Stimulated activated CD8-positive, alpha-beta memory T cell treated with anti-CD3 and anti-CD28 coated beads, Interleukin-4, amount 100 ng/mL, for 1 hour (primary cell): ENCODE results near the gene ANKRD52.
A peak's percentile ranks its signal among the peaks of the same experiment; 100 is the strongest.
"Not testable (repeated sequence)": the region's sequence is repeated elsewhere in the genome, so short reads cannot be mapped to it uniquely, and the experiment has no call there.

Experiments
- DNase-seq, 2 donors: peaks; one replicate each; pipeline ENCODE4 v3.0.0-alpha.2; 2020; ENCODE audit warnings: low read depth in 2 of 2, low spot score in 1 of 2

The ANKRD52 gene

DNA sequence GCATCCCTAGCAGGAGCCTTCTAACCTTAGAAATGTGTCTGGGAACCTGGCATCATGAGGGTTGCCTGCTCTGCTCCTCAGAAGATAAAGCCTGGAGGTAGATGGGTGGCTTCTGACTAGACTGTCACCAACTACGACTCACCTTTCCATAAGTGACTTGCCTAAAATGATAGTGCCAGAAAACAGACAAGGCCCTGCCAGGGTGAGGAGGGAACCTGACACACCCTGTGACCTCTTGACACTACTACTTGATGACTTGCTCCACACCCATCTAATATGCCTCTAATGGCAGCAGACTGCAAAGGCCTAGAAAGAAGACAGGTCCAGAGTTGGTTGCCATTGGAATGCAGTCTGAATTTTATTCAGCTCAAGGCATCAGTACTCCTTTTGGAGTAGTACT, 45.8 kb downstream of the ANKRD52 start:
- no peak for DNase-seq

- no peak for DNase-seq
These were observed 50.2 kb downstream of the ANKRD52 start for GRCh38 chr12:56208006-56208405.

DNA sequence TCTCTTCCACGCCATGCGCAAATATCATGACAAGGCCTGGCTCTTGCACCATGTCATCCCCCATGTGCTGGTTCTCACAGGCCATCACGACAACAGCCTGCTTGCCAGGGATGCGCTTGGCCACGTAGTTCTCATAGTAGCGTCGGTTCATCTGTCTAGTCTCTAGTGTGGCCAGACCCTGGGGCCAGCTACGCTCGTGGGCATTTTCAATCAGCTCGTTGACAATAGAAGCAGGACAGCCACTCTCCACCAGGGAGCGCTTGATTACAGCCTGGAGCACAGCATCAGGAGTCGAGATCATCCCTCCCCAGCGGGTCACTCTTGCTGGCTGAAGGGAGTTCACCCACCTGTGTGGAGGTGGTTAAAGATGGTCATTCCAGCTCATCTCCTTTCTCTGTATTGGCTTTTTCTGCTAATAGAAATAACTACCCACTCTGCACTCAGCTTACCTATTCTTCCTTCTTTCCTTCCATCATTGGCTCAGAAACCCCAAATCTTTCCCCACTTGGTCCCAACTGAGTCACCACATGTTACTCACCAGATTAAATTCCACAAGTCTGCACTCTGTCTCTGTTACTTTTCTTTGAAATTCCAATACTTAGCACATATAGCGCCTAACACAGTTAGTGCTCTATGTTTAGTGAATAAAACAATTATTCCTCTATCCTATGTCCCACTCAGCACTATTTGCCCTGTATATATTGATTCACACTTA, 51.6 kb downstream of the ANKRD52 start:
- DNase-seq = no peak

DNA sequence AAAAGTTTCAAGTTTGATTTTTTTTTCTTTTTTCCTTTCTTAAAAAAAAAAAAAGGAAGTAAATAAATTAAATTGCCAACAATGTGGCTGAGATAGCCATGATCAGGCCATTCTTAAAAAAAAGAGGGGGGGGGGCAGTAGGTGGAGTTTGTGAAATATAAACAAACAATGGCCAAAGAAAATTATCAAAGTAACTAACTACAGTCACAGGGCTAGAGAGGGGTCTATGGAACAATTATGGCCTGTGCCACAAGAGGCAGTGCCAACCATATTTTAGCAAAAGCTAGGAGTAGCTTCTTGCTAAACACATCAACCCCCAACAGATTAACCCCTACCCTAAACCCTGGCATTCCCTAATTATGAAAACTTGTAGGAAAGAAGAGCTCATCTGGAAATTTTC, 52.7 kb downstream of the ANKRD52 start:
- DNase-seq = no peak

DNA sequence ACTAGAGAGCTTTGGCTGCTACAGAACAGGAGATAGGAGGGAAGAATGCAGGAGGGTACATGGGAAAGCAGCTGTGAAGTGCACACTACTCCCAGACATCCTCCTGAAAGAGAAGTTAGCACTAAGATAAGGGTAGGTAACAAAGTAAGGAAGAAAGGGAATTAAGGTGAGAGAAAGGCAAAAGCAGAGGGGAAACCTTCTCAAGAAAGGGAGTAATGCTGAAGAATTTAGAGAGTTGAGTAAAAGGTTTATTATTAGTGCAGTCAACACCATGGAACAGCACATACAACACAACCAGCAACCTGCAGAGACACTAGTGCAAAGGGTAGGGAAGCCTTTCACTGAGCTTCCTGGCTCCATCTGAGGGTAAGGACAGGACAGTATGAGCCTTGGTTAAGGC, 53.9 kb downstream of the ANKRD52 start:
- DNase-seq = no peak

- no peak for DNase-seq
These were observed 55.3 kb downstream of the ANKRD52 start for GRCh38 chr12:56202838-56203237.

GRCh38 chr12:56202366-56202765, 55.8 kb downstream of the ANKRD52 start:
- no peak for DNase-seq

DNA sequence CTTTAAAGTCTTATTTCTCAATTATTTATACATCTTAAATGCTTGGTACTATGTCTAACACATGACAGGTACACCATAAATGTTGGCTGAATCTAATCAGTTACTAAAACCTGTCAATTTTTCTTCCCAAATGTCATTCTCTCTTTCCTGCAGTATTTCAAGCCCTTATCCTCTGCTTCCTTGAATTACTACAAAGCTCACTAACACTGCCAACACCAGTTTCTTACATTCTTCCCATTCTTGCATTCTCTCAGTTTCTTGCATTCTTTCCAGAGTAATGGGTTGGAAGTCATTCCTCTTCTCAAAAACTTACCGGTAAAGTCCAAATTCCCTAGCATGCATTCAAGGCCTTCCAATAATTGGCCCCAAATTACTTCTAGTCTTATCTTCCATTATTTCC, 59.3 kb downstream of the ANKRD52 start:
- no peak for DNase-seq

- DNase-seq = no peak
These were observed 60.1 kb downstream of the ANKRD52 start for GRCh38 chr12:56197921-56198635.

- not testable (repeated sequence) for DNase-seq
These were observed 61.2 kb downstream of the ANKRD52 start for GRCh38 chr12:56196818-56197550.

DNA sequence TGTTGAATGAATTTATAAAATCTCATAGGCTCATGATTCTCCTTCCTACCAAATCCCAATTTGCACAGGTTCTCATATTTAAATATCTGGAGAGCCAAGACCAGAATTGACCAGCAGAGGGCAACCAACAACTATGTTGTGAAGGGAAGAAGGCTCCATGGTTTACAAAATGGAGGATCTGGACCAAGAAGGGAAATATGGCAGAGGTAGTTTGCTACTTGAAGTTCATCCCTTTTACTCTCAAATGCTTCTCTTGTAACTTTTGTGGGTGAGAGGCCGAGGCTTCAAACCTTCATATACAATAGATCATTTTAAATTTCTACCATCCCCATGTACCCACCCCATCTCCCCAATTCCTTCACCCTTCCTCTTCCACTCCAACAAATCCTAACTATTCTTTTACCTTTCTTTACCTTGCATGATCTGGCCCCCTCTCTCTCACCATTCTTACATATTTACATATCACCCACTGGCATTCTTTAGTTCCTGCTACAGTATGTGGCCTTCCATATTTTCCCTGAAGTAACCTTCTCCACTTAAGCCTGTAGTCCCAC, 65.1 kb downstream of the ANKRD52 start:
- peak; percentile 38 to 54 for DNase-seq

DNA sequence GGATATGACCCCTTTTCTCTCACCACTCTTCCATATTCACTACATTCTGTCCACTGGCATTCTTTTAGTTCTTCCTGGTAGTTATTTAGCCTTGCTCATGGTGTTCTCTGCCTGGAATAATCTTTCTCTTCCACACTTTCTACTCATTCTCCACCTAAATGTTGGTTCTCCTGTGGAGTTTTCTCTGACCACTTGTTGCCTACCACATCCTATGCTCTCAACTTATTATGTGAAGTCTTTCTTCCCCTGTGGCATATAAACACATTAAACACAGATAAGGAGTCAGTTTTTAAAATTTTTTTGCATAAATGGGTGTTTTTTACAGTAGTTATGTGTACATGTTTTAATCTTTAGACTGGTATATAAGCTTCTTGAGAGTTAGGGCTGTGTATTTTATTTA, 65.6 kb downstream of the ANKRD52 start:
- no peak for DNase-seq

DNA sequence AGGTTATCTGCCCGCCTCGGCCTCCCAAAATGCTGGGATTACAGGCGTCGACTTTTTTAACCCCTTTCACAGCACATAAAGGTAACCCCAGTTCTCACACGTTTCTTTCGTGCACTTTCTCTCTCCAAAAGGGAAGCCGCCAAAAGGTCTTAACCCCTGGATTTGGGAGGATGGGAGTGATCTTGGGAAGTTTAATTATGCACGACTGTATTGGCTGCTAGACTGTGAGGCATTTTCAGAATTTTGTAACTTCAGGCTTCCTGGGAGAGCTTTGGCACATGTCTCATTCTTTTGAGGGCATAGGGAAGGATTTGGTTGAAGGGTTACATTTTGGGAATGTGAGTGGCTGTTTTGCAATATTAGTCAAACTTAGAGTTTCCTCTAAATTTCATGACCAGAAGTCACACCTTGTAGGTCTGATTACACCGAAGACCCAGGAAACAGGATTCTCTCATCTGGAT, 67.5 kb downstream of the ANKRD52 start:
- DNase-seq = no peak

DNA sequence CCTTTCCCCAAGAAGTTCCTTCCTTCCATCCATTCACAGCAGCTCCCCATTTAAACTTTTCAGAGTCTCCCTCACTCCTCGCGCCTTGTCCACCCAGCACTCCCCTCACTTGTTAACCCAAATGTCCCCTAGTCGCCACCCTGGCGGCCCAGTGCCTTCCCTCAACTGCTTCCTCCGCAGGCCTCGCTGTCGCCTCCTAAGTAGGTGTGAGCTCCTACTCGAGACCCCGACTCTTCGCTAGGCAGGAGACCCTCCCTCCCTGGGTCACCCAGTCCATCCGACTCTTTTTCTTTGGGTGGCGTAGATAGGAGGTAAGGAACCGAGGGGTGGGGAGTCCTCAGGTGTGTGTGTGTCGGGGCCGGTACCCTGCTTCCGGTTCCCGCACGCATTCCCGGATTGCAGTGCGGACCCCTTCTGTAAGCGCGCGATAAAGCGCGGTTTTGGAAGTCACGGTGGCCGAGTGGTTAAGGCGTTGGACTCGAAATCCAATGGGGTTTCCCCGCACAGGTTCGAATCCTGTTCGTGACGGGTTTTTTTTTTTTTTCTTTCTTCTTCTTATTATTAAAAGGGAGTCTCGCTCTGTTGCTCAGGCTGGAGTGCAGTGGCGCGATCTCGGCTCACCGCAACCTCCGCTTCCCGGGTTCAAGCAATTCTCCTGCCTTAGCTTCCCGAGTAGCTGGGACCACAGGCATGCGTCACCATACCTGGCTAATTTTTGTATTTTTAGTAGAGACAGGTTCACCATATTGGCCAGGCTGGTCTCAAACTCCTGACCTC, 68.1 kb downstream of the ANKRD52 start:
- DNase-seq = peak; percentile 27 to 47

- peak; percentile 56 to 68 for DNase-seq
These were observed 68.9 kb downstream of the ANKRD52 start, which contains the start of gene SMARCC2 for GRCh38 chr12:56189099-56189917. SMARCC2 (minus strand) TSS chr12:56189483; CDS start chr12:56189461, 22 bp downstream.

GRCh38 chr12:56188778-56189098, 69.4 kb downstream of the ANKRD52 start:
- no peak for DNase-seq

DNA sequence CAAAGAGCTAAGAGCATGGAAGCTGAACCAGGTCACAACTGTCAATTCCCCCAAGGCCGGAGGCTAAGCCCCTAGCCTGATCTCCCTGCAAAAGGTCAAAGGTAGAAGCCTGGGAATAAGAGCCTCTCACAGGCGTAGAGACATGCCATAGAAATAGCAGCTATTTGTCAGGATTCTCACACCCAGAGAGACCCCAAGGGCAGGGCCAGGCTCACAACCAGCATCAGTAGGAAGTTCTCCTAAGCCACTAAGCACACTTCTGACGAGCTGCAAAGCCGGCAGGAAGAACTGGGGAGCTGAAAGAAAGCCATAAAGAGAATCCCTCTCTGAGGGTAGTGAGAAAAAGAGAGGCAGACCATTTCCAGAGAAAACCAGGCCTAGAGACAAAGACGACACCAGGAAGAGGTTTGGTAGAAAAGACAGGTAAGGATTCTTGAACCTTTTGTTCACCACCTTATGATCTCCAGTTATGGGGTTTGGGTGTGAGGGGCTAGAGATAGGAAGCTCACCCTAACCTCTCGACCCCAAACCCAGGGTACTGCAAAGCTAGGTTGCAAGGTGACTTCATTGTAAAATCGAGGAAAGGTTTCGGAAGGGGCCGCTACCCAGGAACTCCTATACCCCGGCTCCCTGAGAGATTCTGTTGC, 69.9 kb downstream of the ANKRD52 start:
- no peak for DNase-seq
